ACC112 (cell line): ENCODE results near the gene DSCAML1.

ENCODE experiments used
- H2AFZ ChIP-seq: fragments of 200-600 bp; sonication (generic); one replicate; pipeline ENCODE4 v1.6.0; 2017; ENCODE audit warnings: antibody characterized with exemption, low read length; ENCODE audit not compliant: unreplicated experiment
- H3K27ac ChIP-seq: fragments of 200-600 bp; sonication (generic); 2 replicates; pipeline ENCODE4 v1.5.1; 2014; ENCODE audit warnings: low read depth, mild to moderate bottlenecking, antibody characterized with exemption, low read length, moderate library complexity
- H3K27me3 ChIP-seq: fragments of 200-600 bp; sonication (generic); 2 replicates; pipeline ENCODE4 v1.6.1; 2014; ENCODE audit warnings: mild to moderate bottlenecking, antibody characterized with exemption, low read length, moderate library complexity, mixed read lengths; ENCODE audit not compliant: insufficient read depth
- H3K36me3 ChIP-seq: fragments of 200-600 bp; sonication (generic); 2 replicates; pipeline ENCODE4 v1.6.1; 2016; ENCODE audit warnings: mild to moderate bottlenecking, antibody characterized with exemption, low read length, moderate library complexity, mixed read lengths; ENCODE audit not compliant: insufficient read depth
- H3K4me1 ChIP-seq: fragments of 200-600 bp; sonication (generic); one replicate; pipeline ENCODE4 v1.6.1; 2016; ENCODE audit warnings: low read length, mixed read lengths; ENCODE audit not compliant: insufficient read depth, unreplicated experiment, control insufficient read depth
- H3K4me3 ChIP-seq: fragments of 200-600 bp; sonication (generic); 2 replicates; pipeline ENCODE4 v1.5.1; 2014; ENCODE audit warnings: mild to moderate bottlenecking, low read depth, low read length
- H3K79me2 ChIP-seq: fragments of 200-600 bp; sonication (generic); one replicate; pipeline ENCODE4 v1.6.0; 2016; ENCODE audit warnings: low read length; ENCODE audit not compliant: control insufficient read depth, unreplicated experiment, insufficient read depth

DSCAML1 gene

GRCh38 chr11:117643606-117644300, 153.3 kb downstream of the DSCAML1 start:
- H3K4me3 ChIP-seq, result no peak overlapping the region
- no peaks in the 10 kb centered on the region for H3K4me1 ChIP-seq
- no peaks in the 10 kb centered on the region for H3K79me2 ChIP-seq
- H2AFZ ChIP-seq, result no peak overlapping the region
- H3K36me3 ChIP-seq, result no peaks in the 10 kb centered on the region
- H3K27me3 ChIP-seq, result peaks cover 43% of the 10 kb centered on the region
- H3K27ac ChIP-seq, result no peak overlapping the region

DNA sequence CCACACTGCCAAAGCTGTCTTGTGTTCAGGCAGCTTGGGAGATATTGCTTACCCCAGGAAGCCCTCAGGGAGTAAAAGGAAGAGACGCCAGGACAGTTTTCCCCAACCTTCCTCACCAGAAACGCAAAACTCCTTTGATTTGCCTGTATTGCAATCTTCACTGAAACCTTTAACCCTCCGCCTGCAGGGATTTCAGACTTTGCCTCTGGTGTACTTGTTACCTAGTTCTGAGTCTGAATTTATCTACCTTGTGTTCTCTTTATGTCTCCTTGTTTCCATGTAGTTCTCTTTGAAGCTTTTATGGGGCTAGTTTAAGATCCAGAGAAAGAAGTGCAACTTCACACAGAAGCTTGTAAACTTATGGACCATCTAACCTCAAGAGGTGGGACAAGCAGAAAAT, 154.2 kb downstream of the DSCAML1 start:
- H3K4me1 ChIP-seq, result no peaks in the 10 kb centered on the region
- no peak overlapping the region for H3K27ac ChIP-seq
- H2AFZ ChIP-seq, result no peak overlapping the region
- H3K79me2 ChIP-seq, result no peaks in the 10 kb centered on the region
- peaks cover 50% of the 10 kb centered on the region for H3K27me3 ChIP-seq
- no peaks in the 10 kb centered on the region for H3K36me3 ChIP-seq
- no peak overlapping the region for H3K4me3 ChIP-seq

- Histone ChIP-seq H3K27ac (no peak overlapping the region), H3K27me3 (peaks cover 50% of the 10 kb centered on the region), H3K79me2 (no peaks in the 10 kb centered on the region), H2AFZ (no peak overlapping the region), H3K4me1 (no peaks in the 10 kb centered on the region), H3K4me3 (no peak overlapping the region), H3K36me3 (no peaks in the 10 kb centered on the region)
Observed at GRCh38 chr11:117642396-117642795, 154.6 kb downstream of the DSCAML1 start.

DNA sequence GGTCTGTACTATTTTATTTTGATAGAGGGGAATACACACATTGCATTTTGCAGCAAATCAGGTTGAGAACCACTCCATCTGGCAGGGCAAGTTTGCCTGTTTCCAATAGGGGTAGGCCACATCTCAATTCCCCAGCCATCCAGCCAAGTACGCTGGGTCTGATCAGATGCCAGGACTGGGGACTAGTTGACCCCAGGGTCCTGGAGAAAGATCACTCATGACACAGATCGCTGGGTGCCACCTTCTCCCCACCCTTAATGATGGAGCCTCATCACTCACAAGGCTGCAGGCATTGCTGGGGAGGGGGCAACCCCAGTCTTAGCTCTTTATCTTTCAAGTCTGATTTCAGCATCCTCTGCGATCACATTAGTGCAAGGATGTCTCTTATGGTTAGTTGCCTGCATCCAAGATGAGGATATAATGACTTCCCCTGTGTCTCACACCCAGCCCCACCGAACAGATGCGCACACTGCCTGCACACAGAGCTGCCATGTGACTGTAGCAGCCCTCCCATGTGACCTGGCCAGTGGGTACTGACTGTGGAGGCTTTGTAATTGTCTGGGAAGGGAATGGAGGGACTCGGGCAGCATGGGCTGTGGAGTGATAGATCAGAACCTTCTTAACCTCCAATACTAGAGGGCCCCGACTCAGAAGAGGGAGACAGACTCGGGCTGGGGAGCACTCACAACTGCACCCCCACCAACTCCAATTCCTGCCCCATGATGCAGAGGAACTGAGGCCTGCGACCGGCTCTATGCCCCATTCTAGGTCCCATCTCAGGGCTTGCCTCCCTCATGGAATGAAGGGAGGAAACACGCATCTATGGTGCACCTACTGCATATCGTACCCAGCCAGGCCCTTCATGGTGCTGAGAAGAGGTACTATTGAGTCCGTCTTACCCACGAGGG, 155.8 kb downstream of the DSCAML1 start:
- Histone ChIP-seq H3K79me2 (no peaks in the 10 kb centered on the region), H3K27ac (no peak overlapping the region), H2AFZ (no peak overlapping the region), H3K36me3 (no peaks in the 10 kb centered on the region), H3K27me3 (peaks cover 44% of the 10 kb centered on the region), H3K4me3 (no peak overlapping the region), H3K4me1 (no peaks in the 10 kb centered on the region)

- no peak overlapping the region for H3K4me3 ChIP-seq
- no peaks in the 10 kb centered on the region for H3K4me1 ChIP-seq
- no peak overlapping the region for H2AFZ ChIP-seq
- H3K27ac ChIP-seq, result no peak overlapping the region
- H3K36me3 ChIP-seq, result no peaks in the 10 kb centered on the region
- H3K27me3 ChIP-seq, result peaks cover 53% of the 10 kb centered on the region
- no peaks in the 10 kb centered on the region for H3K79me2 ChIP-seq
Observed at GRCh38 chr11:117640041-117640440, 157.0 kb downstream of the DSCAML1 start.

DNA sequence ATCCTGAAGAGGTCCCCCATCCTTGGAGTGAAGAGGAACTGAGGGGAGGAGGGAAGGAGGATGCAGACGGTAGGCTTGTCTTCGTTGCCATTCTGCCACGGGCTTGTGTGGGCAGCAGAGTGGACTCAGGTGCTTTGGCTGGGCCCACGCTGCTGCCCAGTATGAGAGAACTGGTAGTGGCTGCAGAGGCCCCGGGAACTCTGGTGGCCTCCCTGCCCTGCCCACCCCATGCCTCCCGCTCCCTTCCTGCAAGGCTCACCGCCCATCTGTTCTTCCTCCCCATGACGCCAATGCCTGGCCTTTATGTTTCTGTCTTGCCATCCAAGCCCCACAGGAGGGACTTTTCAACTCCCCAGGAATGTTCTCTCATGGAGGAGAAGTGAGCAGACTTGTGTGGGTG, 157.4 kb downstream of the DSCAML1 start:
- Histone ChIP-seq H3K4me1 (no peaks in the 10 kb centered on the region), H2AFZ (no peak overlapping the region), H3K79me2 (no peaks in the 10 kb centered on the region), H3K36me3 (no peaks in the 10 kb centered on the region), H3K4me3 (no peak overlapping the region), H3K27ac (no peak overlapping the region), H3K27me3 (peaks cover 57% of the 10 kb centered on the region)

DNA sequence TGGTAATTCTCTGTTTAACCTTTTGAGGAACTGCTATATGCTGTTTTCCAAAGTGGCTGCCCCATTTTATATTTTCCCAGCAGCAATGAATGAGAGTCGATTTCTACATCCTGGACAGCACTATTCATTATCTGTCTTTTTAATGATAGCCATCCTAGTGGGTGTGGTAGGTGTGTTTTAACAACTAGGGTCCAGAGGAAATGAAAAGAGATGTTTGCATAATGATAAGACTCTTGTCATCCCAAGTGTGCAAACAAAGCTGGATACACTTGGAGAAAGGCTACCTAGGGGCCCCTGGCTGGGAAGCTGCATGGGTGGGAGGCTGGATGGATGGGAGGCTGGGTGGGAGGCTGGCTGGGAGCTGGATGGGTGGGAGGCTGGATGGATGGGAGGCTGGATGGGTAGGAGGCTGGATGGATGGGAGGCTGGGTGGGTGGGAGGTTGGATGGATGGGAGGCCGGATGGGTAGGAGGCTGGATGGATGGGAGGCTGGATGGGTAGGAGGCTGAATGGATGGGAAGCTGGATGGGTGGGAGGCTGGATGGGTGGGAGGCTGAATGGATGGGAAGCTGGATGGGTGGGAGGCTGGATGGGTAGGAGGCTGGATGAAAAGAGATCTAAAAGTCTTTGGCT, 158.0 kb downstream of the DSCAML1 start:
- Histone ChIP-seq H3K36me3 (no peaks in the 10 kb centered on the region), H2AFZ (no peak overlapping the region), H3K79me2 (no peaks in the 10 kb centered on the region), H3K4me3 (no peak overlapping the region), H3K27ac (no peak overlapping the region), H3K4me1 (no peaks in the 10 kb centered on the region), H3K27me3 (peaks cover 63% of the 10 kb centered on the region)

GRCh38 chr11:117634756-117635603, 162.0 kb downstream of the DSCAML1 start:
- H3K4me3 ChIP-seq, result no peak overlapping the region
- H3K36me3 ChIP-seq, result no peaks in the 10 kb centered on the region
- H3K27me3 ChIP-seq, result peaks cover 52% of the 10 kb centered on the region
- H3K4me1 ChIP-seq, result no peaks in the 10 kb centered on the region
- H2AFZ ChIP-seq, result no peak overlapping the region
- H3K27ac ChIP-seq, result no peak overlapping the region
- no peaks in the 10 kb centered on the region for H3K79me2 ChIP-seq

- peaks cover 57% of the 10 kb centered on the region for H3K27me3 ChIP-seq
- H3K4me3 ChIP-seq, result no peak overlapping the region
- no peak overlapping the region for H3K27ac ChIP-seq
- no peaks in the 10 kb centered on the region for H3K4me1 ChIP-seq
- H3K36me3 ChIP-seq, result no peaks in the 10 kb centered on the region
- H3K79me2 ChIP-seq, result no peaks in the 10 kb centered on the region
- no peak overlapping the region for H2AFZ ChIP-seq
Observed at GRCh38 chr11:117633976-117634755, 162.8 kb downstream of the DSCAML1 start.
